T-helper 2 cell treated with Interferon-gamma antibody and Interleukin-4, amounts not matched to agents 100 ng/mL and 5 ng/mL, for 36 hours (primary cell): Measurements from ENCODE around the gene SOCS1. TPM values are rescaled to one million over a fixed set of nuclear protein-coding genes. Genes with fewer than 3 reads are reported as not detected.

Experiments used
- intact Hi-C: fragments of 100-400 bp; cut with micrococcal nuclease; formaldehyde crosslinking; loops from one replicate; pipeline ENCODE4 v1.15.1; 2023
- total RNA-seq: library from RNA; stranded (reverse); gene quantifications from 2 replicates; pipeline ENCODE4 v1.2.3, GENCODE V29; 2022

SOCS1 gene
- total RNA-seq, 1 donor from 2014 or later = 156 TPM

DNA sequence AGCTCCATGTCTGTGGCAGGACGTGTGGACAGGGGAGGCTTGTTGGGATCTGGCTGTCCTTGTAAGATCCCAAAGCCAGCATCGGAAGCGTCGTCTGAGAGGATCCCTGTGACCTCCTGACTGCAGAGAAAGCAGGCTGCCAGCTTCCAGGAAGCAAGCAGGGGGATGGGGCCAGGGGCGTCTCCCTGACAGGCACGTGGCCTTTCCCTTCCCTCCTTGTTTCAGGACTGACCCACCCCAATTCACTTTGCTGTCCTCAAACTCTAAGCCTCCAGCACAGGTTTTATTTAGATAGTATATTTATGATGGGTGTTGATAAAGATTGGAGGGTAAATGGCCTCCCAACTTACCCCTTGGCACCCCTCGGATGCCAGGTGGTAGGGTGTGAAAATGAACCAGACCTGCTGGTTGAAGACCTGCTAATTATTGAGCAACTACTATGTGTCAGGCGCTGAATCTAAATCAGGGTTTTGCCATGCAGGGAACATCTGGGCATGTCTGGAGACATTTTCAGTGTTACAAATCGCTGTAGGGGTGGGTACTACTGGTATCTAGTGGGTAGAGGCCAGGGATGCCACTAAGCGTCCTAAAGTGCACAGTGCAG, 24.5 kb downstream of the SOCS1 start:
- intact Hi-C loops = loop anchor here (5.0 kb wide), 1 partner anchor 39 kb away; no protein-coding TSS in a partner anchor

DNA sequence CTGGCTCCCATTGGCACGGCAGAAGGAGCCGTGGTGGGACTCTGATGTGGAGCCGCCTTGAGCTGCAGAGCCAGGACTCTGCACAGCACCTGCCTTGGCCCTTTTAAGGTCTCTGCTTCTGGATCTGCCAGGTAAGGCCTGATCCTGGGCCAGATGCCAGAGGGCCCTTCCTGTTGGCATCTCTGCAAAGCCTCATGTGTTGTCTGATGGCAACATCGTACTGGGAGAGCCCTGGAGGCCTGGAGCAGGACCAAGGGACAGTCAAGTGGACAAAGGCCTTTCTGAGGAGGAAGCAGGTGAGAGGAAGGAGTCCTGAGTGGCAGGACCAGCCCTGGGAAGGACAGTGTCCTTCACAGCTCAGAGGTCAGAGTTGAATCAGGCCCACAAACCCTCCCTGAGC, 26.1 kb downstream of the SOCS1 start:
- intact Hi-C loops = loop anchor here (5.0 kb wide), 1 partner anchor 38 kb away; no protein-coding TSS in a partner anchor

DNA sequence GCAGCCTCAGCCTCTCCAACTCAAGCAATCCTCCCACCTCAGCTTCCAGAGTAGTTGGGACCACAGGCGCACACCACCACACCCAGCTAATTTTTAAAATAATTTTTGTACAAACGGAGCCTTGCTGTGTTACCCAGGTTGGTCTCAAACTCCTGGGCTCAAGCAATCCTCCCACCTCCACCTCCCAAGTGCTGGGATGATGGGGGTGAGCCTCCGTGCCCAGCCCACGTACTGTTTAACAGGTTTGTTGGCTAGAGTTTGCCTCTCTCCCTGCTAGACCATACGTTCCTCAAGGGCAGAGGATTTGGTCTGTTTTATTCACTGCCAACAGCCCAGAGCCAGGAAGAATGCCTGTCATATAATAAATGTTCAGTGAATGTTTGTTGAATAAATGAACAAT, 26.6 kb downstream of the SOCS1 start:
- intact Hi-C loops = no loop called here

DNA sequence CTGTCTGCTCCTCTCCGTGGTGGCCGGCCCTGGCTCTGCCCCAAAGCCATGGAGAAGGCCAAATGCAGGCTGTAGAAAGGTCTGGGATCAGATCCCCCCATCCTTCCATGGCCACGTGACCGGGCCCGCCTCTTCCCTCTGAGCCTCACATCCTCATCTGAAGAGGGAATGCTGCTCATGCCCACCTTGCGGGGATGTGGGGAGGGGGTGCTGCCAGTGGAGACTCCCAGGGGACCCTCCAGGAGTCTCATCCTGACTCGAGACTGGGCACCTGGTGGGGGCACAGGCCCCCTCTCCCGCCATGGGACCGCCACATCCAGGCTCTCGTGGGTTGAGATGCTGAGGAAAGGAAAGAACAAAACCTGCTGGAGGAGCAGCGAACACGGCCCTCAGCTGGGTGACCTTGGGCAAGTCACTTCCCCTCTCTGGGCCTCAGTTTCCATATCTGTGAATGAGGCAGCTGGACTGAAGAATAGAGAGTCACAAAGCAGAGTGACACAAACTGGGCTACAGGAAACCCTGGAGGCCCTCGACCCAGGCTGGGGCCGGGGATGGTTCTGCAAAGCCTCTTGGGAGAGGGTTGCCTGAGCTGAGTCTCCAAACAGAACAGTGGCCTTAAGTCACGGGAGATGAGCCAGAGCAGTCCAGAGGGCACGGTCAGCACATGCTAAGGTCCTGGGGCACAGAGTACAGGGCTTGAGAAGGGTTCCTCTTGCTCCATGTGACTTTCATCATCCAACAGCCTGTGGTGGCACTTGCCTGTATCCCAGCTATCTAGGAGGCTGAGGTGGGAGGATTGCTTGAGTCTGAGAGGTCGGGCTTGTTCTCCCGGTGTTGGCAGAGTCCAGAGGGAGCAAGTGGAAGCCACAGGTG, 30.1 kb downstream of the SOCS1 start:
- intact Hi-C loops = loop anchor here (1.0 to 2.0 kb wide), 5 partner anchors 7 to 174 kb away; no protein-coding TSS in a partner anchor

DNA sequence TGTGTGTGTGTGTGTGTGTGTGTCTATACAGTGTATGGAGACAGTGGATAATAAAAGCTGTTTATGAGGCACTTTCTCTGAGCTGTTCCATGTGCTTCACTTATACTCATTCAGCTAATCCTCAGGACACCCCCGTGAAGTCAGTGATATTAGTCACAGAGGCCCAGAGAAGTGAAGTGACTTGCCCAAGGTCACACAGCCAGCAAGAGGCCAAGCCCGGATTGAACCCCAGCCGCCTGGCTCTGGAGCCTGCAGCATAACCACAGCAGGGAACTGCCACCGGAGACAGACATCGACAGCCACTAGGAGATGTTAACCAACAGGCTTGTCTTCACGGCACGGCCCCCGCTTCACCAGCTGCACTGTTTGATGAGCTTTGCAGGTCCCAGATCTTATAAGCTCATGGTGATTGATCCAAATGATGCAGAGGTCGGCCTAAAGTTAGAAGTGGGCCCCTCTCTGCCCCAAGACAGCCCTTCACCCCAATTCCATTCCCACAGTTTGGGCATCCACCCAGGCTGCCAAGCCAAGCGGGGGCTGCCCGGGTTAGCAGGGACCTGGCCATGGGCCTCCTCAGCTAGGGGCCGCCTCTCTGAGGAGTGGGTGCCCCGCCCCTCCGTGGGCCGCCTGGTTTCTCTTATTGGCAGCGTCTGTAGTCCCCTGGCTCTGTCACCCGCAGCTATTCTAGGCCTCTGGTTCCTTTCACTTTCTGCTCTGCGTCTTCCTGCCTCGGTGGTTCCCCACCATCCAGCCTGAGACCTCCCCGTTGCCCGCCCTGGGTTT, 30.9 kb downstream of the SOCS1 start:
- intact Hi-C loops = loop anchor here (1.0 to 5.0 kb wide), 7 partner anchors 8 to 173 kb away; no protein-coding TSS in a partner anchor

DNA sequence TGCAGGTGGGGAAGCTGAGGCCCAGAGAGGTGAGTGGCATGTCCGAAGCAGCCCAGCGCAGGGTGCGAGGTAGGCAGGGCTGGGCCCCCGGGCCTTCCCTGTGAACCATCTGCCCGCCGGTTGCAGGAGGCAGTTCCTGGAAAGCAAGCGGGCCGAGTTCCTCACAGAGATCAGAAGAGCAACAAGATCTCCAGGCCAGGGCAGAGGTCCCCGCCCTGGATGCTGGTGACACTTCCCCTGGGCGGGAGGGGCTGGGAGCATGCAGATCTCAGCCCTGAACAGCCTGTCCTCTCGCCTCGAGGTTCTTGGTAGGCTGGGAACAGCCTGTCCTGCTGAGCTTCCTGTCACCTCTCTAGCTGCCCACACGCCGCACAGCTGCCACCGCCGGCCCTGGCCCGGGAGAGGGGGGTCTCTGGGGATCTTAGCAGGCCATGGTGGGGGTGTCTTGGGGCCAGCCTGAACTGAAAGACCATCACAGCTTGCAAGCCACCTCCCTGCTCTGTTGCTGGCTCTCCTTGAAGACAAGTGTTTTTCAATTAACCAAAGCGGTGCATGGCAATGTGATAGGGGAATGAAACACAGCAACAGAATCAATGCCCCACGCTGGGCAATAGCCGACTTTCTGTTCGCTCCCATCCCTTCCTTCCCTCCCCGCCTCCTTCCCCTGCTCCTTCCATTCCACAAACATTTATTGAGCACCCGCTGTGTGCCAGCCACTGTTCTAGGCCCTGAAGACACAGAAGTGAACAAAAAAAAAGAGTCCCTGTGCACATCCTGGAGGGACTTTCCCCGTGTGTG, 31.7 kb downstream of the SOCS1 start:
- intact Hi-C loops = loop anchor here (1.0 to 5.0 kb wide), 3 partner anchors 47 to 130 kb away; no protein-coding TSS in a partner anchor

DNA sequence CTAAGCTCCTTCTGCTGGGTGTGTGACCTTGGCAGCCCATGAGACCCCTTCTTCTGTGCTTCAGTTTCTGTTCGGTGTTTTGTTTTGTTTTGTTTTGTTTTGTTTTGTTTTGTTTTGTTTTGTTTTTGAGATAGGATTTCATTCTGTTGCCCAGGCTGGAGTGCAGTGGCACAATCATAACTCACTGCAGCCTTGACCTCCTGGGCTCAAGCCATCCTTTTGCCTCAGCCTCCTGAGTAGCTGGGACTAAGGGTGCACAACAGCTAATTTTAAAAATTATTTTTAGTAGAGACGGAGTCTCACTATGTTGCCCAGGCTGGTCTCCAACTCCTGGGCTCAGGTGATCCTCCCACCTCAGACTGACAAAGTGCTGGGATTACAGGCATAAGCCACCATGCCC, 35.5 kb downstream of the SOCS1 start:
- intact Hi-C loops = loop anchor here (5.0 kb wide), 1 partner anchor 43 kb away; no protein-coding TSS in a partner anchor

DNA sequence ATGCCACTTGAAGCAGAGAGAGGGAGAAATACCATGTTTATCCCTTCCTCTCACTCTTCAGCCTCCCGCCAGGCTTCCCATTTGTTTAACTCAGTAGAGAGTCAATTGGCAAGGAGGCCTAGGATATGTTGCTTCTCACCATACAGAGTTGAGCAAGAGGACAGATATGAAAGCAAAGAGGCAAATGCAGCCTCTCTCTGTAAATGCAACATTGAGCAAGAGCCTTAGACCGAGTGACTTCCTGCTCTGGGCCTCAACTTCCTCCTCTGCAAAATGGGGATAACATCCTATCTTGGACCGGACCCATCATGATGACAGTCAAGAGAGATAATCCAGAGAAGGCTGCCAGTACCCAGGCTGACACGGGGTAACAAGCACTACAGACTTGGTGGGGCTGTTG, 36.8 kb downstream of the SOCS1 start:
- intact Hi-C loops = no loop called here

DNA sequence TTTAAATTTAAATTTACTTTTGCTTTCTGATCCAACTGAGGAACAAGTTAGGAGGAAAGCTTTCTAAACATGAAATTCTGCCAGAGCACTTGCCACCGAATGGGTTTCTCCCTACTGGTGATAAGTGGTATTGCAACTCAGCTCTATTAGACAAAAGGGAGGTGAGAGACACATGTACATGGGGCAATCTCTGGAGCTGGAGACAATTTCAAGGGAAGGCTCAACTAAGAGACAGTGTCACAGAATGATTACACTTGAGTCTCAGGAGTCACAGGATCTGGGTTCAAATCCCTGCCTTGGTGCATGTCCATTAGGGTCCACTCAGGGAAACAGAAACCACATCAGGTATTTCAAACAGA, 37.4 kb downstream of the SOCS1 start:
- intact Hi-C loops = no loop called here

DNA sequence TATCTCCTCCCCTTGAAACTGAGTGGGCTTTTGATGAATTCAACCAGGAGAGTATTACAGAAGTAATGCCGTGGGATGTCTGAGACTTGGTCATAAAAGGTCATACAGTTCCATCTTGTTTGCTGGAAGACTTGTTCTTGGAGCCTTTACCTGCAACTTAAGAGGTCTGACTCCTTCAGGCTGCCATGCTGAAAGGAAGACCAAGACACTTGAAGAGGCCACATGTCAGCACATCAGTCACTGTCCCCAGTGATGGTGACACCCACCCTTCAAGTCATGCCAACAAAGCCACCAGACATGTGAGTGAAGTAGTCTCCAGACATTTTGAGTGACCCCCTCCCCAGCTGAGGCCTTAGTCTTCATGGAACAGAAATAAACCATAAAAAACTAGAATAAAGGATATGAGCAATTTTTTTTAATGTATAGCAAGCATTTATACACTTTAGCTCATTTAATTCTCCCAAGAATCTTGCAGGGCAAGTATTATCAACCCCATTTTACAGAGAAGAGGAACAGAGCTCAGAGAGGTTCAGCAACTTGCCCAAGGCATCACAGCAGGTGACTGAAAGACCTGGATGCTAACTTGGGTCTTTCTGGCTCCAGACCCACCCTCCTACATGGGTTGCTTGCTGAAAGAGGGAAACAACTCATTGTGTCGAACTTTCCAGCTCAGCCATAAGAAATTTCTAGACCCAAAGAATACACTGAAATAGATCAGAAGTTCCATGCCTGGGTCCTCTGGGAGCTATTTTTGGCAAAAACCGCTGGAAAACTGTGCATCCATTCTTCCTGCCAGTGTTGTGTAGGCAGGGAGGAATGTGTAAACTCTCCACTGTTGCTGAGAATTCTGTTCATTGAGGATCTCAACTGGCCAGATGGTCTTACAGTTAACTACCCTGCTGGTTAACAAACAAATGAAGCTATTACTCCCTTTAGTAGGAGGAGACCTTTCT, 38.1 kb downstream of the SOCS1 start:
- intact Hi-C loops = no loop called here

DNA sequence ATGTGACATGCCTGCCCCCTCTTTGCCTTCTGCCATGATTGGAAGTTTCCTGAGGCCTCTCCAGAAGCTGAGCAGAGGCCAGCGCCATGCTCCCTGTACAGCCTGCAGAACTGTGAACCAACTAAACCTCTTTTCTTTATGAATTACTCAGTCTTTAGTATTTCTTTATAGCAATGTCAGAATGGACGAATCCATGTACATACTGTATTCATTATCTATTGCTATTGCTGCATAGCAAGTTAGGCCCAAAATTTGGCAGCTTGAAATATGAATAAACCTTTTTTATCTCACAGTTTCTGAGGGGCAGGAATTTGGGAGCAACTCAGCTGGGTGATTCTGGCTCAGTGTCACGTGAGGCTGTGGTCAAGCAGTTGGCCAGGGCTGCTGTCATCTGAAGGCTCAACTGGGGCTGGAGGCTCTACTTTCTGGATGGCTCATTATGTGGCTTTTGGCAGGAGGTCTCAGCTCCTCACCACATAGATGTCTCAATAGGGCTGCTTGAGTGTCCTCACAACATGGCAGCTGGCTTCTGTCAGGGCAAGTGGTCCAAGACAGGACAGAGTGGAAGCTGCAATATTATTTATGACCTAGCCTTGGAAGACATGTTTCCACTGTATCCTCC, 40.0 kb downstream of the SOCS1 start:
- intact Hi-C loops = no loop called here

DNA sequence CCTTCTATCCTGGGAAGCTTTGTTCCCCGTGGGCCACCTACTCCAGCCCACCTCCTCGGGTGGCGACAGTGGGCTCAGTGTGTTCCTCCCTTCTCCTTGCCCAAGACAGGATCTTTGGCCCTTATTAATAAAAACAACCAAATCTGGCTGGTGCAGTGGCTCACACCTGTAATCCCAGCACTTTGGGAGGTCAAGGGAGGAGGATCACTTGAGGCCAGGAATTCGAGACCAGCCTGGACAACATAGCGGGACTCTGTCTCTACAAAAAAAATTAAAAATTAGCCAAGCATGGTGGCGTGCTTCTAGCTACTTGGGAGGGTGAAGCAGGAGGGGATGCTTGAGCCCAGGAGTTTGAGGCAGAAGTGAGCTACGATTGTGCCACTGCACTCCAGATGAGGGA, 42.2 kb downstream of the SOCS1 start:
- intact Hi-C loops = no loop called here

DNA sequence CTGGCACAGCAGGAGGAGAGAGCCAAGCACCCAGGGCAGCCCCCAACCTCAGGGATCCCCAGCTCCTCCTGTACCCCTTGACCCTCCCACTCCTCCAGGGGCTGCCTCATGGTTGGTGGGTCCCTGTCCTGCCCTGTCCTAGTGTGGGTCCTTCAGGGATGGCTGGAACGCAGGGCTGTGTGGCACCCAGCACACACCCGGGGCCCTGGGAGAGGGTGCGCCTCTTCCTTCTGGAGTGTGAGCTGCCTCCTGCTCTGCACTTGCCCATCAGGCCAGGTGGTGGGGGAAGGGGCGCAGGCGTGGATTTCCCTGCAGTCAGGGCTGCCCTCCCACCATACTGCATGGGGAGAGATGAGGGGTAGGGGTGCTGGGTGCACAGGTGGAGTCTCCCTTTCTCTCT, 42.6 kb downstream of the SOCS1 start:
- intact Hi-C loops = no loop called here

DNA sequence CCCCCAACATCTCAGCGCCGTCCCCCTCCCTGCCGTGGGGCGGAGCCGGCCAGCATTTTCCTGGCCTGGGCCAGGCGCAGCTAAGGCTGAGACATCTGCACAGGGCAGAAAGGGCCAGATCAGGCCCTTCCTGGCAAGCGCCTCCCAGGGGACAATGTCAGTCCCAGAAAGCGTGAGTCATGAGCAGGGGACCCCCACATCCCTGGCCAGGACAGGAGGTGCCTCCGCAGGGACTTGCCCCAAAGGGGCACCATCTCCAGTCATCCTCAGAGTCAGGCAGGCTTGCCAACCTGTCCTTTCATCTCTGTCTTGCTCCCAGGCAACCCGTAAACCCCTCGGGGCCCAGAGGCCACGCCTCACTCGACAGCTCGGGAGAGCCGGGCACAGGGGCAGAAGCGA, 43.2 kb downstream of the SOCS1 start:
- intact Hi-C loops = no loop called here

DNA sequence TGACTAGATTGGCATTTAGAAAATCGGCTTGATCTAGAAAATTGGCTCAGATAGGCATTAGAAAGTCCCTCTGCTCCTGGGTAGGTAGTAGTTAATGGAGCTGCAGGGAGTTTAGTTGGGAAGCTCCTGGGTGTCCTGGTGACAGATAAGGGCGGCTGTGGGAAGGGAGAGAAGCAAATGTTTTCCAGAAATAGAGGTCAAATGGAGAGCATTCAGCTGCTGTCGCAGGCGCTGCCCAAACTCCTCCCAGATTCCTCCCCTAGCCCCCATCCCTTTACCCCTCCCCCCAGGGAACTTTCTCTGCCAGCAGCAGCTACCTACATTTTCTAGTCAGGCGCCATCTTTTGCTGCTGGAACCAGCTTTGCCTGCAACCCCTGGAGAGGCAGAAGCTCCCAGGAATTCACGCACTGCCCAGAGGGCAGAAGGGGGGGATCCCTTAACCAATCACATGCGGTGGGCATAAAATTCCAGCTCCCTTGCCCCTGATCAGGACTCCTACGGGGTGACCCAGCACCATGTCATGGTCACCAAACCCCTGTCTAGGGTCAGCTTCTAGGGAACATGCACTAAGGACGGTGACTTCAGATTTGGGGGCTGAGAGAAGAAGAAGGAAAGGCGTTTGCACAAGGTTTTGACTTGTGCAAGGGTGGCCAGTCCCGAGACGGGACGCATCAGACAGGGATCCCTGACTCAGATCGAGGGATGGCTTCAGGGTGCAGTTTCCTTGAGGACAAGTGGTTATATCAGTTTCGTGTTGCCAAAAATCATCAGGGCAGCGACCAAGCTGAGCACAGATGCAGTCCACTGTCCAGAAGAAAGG, 43.8 kb downstream of the SOCS1 start:
- intact Hi-C loops = no loop called here

DNA sequence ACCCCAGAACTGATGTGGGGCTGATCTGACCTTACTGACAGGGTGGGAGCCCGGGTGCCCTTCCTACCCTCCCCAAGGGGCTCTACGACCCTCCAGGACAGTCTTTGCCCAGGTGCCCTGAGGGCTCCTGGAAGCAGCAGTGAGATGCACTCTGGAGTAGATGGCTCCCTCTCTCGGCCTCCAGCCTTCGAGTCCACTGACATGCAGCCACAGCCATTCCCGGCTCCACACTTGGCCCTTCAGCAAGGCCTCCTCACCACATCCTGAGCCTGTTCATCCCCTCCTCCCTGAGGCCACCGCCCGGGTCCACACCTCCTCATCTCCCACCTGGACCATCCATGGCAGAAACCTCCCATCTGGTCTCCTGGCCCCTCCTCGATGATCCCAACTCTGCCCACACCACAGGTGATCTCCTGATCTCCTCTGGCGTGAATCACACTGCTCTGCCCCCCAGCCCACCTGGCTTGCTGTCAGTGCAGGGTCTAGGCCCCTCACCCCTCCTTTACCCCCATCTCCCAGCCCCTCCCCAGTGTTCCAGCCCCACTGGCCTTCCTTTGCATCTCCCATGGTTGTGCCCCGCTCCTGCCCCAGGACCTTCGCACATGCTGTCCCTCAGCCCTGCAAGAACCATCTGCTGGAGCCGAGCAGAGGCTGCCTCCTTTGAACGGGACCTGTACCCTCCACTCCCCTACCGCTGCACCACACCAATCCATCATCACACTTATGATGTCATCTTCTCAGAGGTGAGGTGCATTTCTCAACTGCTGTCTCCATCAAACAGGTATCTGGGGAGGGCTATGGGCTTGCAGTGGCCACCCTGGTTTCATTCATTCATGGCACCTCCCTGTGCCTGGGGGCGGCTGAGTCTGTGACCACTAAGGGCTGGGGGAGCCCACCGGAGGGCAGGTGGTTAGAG, 44.7 kb downstream of the SOCS1 start:
- intact Hi-C loops = no loop called here

DNA sequence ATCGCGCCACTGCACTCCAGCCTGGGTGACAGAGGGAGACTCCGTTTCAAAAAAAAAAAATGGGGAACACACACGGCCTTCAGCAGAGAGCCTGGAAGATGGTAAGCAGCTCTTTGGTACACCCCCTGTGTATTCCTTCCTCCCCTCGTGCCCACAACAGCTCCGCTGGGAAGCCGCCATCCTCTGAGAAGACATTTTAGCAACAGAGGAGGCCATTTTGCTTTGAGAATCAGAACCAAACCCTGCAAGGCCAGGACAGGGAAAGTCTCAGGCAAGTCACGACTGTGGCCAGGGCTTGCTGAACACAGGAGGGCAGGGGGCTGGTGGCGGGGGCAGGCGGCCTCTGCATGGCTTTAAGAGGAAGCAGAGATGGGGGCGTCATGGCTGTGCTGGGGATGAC, 45.7 kb downstream of the SOCS1 start:
- intact Hi-C loops = no loop called here
